Spleen (tissue), 7 donors: ENCODE data around the gene PLSCR5.

Source experiments
- CTCF ChIP-seq, 11 experiments: fragments of 200-600 bp in 7 of 11; fragments of 450-650 bp in 4 of 11; sonication (generic) in 4 of 11; IDR thresholded peaks in 8 of 11; conservative IDR thresholded peaks in 3 of 11; 1 replicate in 7 of 11; 2 replicates in 4 of 11; pipeline versions ENCODE4 v1.4.0 to v1.8.0; 2016 to 2021; ENCODE audit warnings: antibody characterized with exemption in 11 of 11, inconsistent platforms in 4 of 11, mild to moderate bottlenecking in 1 of 11
- POLR2A ChIP-seq, 3 donors: fragments of 450-650 bp; IDR thresholded peaks; one replicate each; pipeline ENCODE4 v1.5.1; 2017; ENCODE audit warnings: antibody characterized with exemption in 3 of 3, mild to moderate bottlenecking in 1 of 3
- donor health status: DM: no; HTN: no; CAD: no; lungs with moderate emphysema.
- donor health status: DM: no; HTN: no; CAD: no.
- donor health status: DM: no; HTN: no; CAD: no.

- TF ChIP-seq CTCF (IDR thresholded peaks at IDR 0.05 in 8 of 11, conservative IDR thresholded peaks at IDR 0.05 in 3 of 11) (no peak), POLR2A (IDR thresholded peaks at IDR 0.05) (no peak)
Observed at GRCh38 chr3:146626403-146627122, 21.4 kb upstream of the PLSCR5 start.
